Measurements from ENCODE around the gene RCC1.

DNA sequence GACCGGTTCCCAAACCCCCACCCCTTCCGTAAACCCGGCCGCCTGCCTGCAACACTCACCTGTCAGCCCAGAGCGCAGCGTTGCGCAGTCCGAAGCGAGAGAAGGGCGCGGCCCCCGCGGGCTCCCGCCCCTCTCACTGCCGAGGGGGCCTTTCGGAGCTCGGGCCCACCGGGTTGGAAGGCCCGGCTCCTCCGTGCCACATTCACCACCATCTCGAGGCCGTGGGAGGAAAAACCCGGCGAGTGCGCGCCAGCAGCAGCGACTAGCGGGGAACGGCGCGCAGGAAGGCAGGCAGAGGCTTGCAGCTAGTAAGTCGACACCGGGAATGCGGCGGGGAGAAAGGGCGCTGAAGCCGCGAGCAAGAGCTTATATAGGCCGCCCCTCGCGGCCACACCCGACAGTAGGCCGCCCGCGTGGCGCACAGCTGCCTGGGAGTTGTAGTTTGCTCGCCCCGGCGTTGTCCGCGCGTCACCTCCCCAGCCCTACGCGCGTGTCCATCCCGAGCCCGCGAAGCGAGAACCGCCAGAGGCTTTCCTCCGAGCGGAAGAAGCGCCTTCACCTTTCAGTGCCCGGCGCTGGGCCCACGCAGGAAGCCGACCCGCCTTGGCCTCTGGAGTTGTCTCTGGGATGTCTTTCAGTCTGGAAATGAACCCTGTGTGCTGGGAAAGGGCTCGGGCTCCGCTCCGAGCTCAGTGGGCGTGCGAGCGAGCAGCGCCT lies 75.8 kb downstream of the RCC1 start:
- TF ChIP-seq, protein P1, sequence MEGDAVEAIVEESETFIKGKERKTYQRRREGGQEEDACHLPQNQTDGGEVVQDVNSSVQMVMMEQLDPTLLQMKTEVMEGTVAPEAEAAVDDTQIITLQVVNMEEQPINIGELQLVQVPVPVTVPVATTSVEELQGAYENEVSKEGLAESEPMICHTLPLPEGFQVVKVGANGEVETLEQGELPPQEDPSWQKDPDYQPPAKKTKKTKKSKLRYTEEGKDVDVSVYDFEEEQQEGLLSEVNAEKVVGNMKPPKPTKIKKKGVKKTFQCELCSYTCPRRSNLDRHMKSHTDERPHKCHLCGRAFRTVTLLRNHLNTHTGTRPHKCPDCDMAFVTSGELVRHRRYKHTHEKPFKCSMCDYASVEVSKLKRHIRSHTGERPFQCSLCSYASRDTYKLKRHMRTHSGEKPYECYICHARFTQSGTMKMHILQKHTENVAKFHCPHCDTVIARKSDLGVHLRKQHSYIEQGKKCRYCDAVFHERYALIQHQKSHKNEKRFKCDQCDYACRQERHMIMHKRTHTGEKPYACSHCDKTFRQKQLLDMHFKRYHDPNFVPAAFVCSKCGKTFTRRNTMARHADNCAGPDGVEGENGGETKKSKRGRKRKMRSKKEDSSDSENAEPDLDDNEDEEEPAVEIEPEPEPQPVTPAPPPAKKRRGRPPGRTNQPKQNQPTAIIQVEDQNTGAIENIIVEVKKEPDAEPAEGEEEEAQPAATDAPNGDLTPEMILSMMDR (IDR thresholded peaks at IDR 0.05): no peak
- TF ChIP-seq POLR2A (IDR thresholded peaks at IDR 0.05) (peak; percentile 93), POLR2AphosphoS5 (IDR thresholded peaks at IDR 0.05) (peak; percentile 97 to 100 (median 99))
